NCI-H526 treated with DMSO at 0.1 percent for 48 hours (cell line): ENCODE results near the gene CDCP2.

Source experiments
- DNase-seq: peaks from one replicate; lab custom pipeline; 2025; lab: John Stamatoyannopoulos, UW

CDCP2 gene

GRCh38 chr1:54152696-54153095 lies at the start of gene CDCP2:
CDCP2 (minus strand) TSS chr1:54153000; CDS start chr1:54152922, 78 bp downstream.
- DNase-seq, result no peak

GRCh38 chr1:54200519-54200997 lies 47.8 kb upstream of the CDCP2 start:
- no peak for DNase-seq

- peak; percentile 98 for DNase-seq
These were observed 47.1 kb upstream of the CDCP2 start, which contains the start of the genes CYB5RL and MRPL37 for GRCh38 chr1:54199765-54200518. CYB5RL (minus strand) TSS chr1:54200030; CDS start chr1:54195616, 4,414 bp downstream. MRPL37 (plus strand) TSS chr1:54200167; CDS start chr1:54200244, 77 bp downstream.

- peak; percentile 48 for DNase-seq
These were observed 46.5 kb upstream of the CDCP2 start for GRCh38 chr1:54199151-54199764.

- DNase-seq, result no peak
These were observed 40.7 kb upstream of the CDCP2 start for GRCh38 chr1:54193453-54193852.

- no peak for DNase-seq
These were observed 38.7 kb upstream of the CDCP2 start for GRCh38 chr1:54191525-54191924.

GRCh38 chr1:54190526-54190925 lies 37.7 kb upstream of the CDCP2 start:
- no peak for DNase-seq

- no peak for DNase-seq
These were observed 35.5 kb upstream of the CDCP2 start for GRCh38 chr1:54188291-54188690.

- no peak for DNase-seq
These were observed 33.3 kb upstream of the CDCP2 start for GRCh38 chr1:54186056-54186455.

GRCh38 chr1:54180701-54181360 lies 28.0 kb upstream of the CDCP2 start:
- DNase-seq, result no peak

GRCh38 chr1:54178296-54179070 lies 25.7 kb upstream of the CDCP2 start:
- no peak for DNase-seq

GRCh38 chr1:54177726-54178125 lies 24.9 kb upstream of the CDCP2 start:
- DNase-seq, result no peak

GRCh38 chr1:54176621-54177327 lies 24.0 kb upstream of the CDCP2 start:
- DNase-seq, result no peak

GRCh38 chr1:54174106-54174505 lies 21.3 kb upstream of the CDCP2 start:
- DNase-seq, result no peak

- no peak for DNase-seq
These were observed 20.9 kb upstream of the CDCP2 start for GRCh38 chr1:54173681-54174080.

- no peak for DNase-seq
These were observed 20.1 kb upstream of the CDCP2 start for GRCh38 chr1:54172614-54173599.

GRCh38 chr1:54171606-54172005 lies 18.8 kb upstream of the CDCP2 start:
- no peak for DNase-seq

GRCh38 chr1:54171016-54171415 lies 18.2 kb upstream of the CDCP2 start:
- DNase-seq, result no peak

GRCh38 chr1:54169068-54169467 lies 16.3 kb upstream of the CDCP2 start:
- DNase-seq, result no peak
